ENCODE results near the gene NEGR1.

Gene NEGR1

DNA sequence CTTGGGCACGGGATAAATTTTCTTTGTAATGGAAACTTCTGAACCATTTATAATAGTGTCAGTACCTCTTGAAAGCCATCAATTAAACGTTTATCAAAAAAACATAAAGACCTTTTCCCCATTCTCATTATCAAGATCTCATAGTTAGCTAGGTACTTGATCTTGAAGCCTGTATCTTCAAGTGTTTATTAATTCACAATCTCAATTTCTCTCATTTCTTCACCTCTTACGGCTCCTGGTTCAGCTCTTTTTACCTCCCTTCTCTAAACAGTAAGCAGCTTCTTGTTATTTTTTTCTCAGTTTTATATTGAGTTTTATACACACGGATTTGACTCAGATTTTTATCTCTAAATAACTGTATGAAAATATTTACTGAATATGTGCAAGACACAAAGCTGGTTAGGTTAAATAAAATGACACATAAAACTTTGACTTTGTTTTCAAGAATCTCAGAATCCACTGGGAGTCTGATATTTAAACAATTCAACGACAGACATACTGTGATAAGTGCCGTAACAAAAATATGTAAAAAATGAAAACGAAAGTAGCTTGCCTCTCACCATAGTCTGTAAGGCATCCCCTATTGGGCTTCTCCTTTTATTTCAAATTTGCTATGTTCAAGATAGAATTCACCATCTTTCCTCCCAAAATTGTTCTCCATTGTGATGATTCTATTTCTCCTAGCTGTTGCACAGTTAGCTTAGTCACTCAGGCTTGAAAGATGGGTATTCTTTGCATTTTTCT, 789.9 kb downstream of the NEGR1 start:
- Histone ChIP-seq H3K36me3 (ENCODE audit: control insufficient read depth, insufficient read depth, low read length) (no peaks in the 10 kb centered on the region), H3K27me3 (replicated peaks; ENCODE audit: control insufficient read depth, insufficient read depth, low read length) (no peaks in the 10 kb centered on the region), H3K4me3 (replicated peaks; ENCODE audit: low read depth, low read length) (no peak overlapping the region)
- no peak for DNase-seq (ENCODE audit: extremely low read depth, insufficient read length)
- TF ChIP-seq, protein P1, sequence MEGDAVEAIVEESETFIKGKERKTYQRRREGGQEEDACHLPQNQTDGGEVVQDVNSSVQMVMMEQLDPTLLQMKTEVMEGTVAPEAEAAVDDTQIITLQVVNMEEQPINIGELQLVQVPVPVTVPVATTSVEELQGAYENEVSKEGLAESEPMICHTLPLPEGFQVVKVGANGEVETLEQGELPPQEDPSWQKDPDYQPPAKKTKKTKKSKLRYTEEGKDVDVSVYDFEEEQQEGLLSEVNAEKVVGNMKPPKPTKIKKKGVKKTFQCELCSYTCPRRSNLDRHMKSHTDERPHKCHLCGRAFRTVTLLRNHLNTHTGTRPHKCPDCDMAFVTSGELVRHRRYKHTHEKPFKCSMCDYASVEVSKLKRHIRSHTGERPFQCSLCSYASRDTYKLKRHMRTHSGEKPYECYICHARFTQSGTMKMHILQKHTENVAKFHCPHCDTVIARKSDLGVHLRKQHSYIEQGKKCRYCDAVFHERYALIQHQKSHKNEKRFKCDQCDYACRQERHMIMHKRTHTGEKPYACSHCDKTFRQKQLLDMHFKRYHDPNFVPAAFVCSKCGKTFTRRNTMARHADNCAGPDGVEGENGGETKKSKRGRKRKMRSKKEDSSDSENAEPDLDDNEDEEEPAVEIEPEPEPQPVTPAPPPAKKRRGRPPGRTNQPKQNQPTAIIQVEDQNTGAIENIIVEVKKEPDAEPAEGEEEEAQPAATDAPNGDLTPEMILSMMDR (IDR thresholded peaks at IDR 0.05; ENCODE audit: insufficient read depth, low read length, poor library complexity, severe bottlenecking) = no peak

DNA sequence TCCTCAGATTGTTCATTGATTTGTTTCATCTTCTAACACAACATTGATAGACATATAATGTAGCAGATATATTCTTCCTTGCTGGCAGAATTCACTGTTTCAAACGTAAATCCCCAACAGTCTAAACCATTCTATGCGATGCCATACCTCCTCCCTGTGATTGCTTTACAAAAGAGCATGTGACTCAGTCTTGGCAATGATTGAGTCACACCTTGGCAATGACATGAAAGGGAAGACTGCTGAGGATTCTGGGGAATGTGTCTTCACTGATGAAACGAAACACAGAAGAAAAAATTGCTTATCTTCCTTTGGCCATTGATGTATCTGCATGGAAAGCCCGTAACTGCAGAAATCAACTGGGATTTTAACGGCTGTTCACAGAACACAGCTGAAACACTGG, 791.9 kb downstream of the NEGR1 start:
- DNase-seq (ENCODE audit: extremely low read depth, insufficient read length) = no peak
- TF ChIP-seq, protein P1 (IDR thresholded peaks at IDR 0.05; ENCODE audit: insufficient read depth, low read length, poor library complexity, severe bottlenecking) = no peak
- no peaks in the 10 kb centered on the region for H3K27me3 ChIP-seq (replicated peaks; ENCODE audit: control insufficient read depth, insufficient read depth, low read length)

DNA sequence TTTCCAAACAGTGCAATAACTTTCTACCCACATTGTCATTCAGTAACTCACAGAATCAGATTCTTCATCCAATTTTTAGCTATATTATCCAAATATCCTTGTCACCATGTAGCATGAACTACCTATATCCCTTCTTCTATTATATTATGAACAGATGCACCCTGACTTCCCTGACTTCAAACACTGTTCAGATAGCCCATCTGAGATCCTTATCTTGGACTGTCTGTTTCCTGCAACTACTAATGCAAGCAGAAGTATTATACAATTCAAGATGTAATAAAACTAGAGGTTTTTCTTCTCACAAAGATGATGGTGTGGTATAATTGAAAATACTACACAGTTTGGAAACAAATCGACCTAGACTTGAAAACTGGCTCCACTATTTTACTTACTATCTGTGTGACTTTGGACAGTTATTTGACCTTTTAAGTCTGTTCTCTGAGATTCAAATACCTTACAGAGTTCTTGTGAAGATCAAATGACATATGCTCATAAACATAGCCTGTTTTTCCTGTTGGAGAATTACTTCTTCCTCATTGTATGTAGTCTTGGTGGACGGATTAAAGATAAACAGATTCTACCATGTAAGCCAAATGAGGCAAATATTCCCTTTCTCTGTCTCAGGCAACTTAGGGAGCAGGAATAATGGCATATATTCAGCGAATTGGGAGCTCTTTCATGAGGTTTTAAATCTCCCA, 793.6 kb downstream of the NEGR1 start:
- Histone ChIP-seq H3K27me3 (replicated peaks; ENCODE audit: control insufficient read depth, insufficient read depth, low read length) (no peaks in the 10 kb centered on the region), H3K4me3 (replicated peaks; ENCODE audit: low read depth, low read length) (no peak overlapping the region), H3K36me3 (ENCODE audit: control insufficient read depth, insufficient read depth, low read length) (no peaks in the 10 kb centered on the region)
- TF ChIP-seq, protein P1 (IDR thresholded peaks at IDR 0.05; ENCODE audit: insufficient read depth, low read length, poor library complexity, severe bottlenecking) = no peak
- no peak for DNase-seq (ENCODE audit: extremely low read depth, insufficient read length)

More for the DNA sequence above, 791.9 kb downstream of the NEGR1 start:
- Histone ChIP-seq H3K36me3 (ENCODE audit: control insufficient read depth, insufficient read depth, low read length) (no peaks in the 10 kb centered on the region), H3K4me3 (replicated peaks; ENCODE audit: low read depth, low read length) (no peak overlapping the region)

DNA sequence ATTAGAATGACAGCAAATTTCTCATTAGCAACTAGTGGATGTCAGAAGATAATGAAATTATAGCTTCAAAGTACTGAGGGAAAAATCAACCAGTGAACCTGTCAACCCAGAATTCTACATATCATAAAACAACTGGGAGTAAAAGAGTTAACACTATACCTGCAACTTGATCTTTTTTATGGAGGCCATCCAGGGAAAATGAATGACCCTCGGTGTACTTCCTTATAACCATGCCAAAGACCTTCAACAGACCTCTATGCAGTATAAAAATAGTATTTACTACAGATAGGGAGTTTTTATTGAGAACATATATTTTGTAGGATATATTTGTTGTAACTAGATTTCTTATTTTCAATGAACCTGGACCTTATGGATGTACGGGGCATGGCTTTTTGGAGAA, 809.0 kb downstream of the NEGR1 start:
- no peak for DNase-seq (ENCODE audit: extremely low read depth, insufficient read length)
- TF ChIP-seq, protein P1 (IDR thresholded peaks at IDR 0.05; ENCODE audit: insufficient read depth, low read length, poor library complexity, severe bottlenecking) = no peak
- Histone ChIP-seq H3K27me3 (replicated peaks; ENCODE audit: control insufficient read depth, insufficient read depth, low read length) (no peaks in the 10 kb centered on the region), H3K4me3 (replicated peaks; ENCODE audit: low read depth, low read length) (no peak overlapping the region), H3K36me3 (ENCODE audit: control insufficient read depth, insufficient read depth, low read length) (no peaks in the 10 kb centered on the region)

DNA sequence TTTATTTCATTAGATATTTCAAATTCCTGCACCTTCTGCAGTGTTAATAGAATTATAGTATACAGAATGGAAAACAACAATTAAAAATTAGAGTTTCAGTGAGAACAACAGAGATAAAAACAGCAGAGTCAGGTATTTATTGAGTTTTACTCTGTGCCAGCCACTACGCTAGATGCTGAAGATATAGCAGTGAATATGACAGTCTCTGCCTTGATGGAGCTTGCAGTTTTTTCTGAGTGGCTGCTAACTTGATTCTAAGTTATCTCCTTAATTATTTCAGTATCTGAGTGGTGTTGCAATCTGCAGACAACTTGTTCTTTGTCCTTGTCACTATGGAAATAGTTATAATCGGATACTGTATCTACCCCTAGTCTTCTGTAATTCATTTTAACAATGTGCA, 817.2 kb downstream of the NEGR1 start:
- TF ChIP-seq, protein P1 (IDR thresholded peaks at IDR 0.05; ENCODE audit: insufficient read depth, low read length, poor library complexity, severe bottlenecking) = no peak
- DNase-seq (ENCODE audit: extremely low read depth, insufficient read length) = no peak
- Histone ChIP-seq H3K36me3 (ENCODE audit: control insufficient read depth, insufficient read depth, low read length) (no peaks in the 10 kb centered on the region), H3K27me3 (replicated peaks; ENCODE audit: control insufficient read depth, insufficient read depth, low read length) (no peaks in the 10 kb centered on the region), H3K4me3 (replicated peaks; ENCODE audit: low read depth, low read length) (no peak overlapping the region)
